Fibroblast of lung (primary cell): ENCODE measurements around the gene HIBCH.

Source experiments
- CTCF ChIP-seq, 2 donors: IDR thresholded peaks in 1 of 2; conservative IDR thresholded peaks in 1 of 2; 1 replicate in 1 of 2; 2 replicates in 1 of 2; pipeline ENCODE4 v1.5.1; 2011 to 2012; ENCODE audit warnings: low read length in 2 of 2, control low read depth in 1 of 2, inconsistent platforms in 1 of 2, low read depth in 1 of 2, mild to moderate bottlenecking in 1 of 2
- EZH2 ChIP-seq: IDR thresholded peaks from 2 replicates; pipeline ENCODE4 v1.5.1; 2012; ENCODE audit warnings: low read length, control low read depth, mild to moderate bottlenecking; ENCODE audit errors: missing control alignments

DNA sequence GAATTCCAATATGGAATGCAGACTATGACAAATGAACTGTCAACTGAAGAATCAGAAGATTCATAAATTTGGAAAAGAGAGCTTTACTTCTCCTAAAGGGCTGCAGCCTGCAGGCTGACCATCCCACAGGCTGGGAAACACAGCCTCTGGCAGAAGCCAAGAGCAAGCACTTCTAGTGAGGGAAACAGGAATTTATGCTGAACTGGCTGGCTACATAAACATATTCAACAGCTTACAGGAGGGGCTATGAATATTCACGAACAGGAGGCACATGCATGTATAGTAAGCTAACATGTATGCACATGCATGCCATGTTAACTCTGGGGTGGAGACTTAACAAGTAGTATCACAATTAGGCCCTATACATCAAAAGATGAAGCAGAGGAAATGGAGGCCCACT is 17.6 kb downstream of the HIBCH start:
- TF ChIP-seq CTCF (conservative IDR thresholded peaks at IDR 0.05 in 1 of 2, IDR thresholded peaks at IDR 0.05 in 1 of 2; ENCODE audit: low read depth in 1 of 2, low read length in 2 of 2) = no peak
- TF ChIP-seq EZH2 = no peak
